ENCODE results near the gene PRKRA. TPM values are rescaled to one million over a fixed set of nuclear protein-coding genes. Genes with fewer than 3 reads are reported as not detected.
A peak's percentile ranks its signal among the peaks of the same experiment; 100 is the strongest.

PRKRA gene
- total RNA-seq, 2 donors from 2014 or later = 41.4 to 47.1 TPM

- DNase-seq (ENCODE audit: low spot score) = no peak
- H3K36me3 ChIP-seq = no peaks in the 10 kb centered on the region
- H3K27ac ChIP-seq = peak overlapping the region; percentile 93 to 95
- H3K27me3 ChIP-seq = no peaks in the 10 kb centered on the region
- TF ChIP-seq CTCF (IDR thresholded peaks at IDR 0.05) = no peak
- peak overlapping the region; percentile 47 to 62 for H3K4me3 ChIP-seq
- peaks cover 0 to 46% of the 10 kb centered on the region in 2 donors for H3K4me1 ChIP-seq
- H3K9me3 ChIP-seq = no peaks in the 10 kb centered on the region
These were observed 28.3 kb upstream of the PRKRA start for GRCh38 chr2:178479275-178479616.

DNA sequence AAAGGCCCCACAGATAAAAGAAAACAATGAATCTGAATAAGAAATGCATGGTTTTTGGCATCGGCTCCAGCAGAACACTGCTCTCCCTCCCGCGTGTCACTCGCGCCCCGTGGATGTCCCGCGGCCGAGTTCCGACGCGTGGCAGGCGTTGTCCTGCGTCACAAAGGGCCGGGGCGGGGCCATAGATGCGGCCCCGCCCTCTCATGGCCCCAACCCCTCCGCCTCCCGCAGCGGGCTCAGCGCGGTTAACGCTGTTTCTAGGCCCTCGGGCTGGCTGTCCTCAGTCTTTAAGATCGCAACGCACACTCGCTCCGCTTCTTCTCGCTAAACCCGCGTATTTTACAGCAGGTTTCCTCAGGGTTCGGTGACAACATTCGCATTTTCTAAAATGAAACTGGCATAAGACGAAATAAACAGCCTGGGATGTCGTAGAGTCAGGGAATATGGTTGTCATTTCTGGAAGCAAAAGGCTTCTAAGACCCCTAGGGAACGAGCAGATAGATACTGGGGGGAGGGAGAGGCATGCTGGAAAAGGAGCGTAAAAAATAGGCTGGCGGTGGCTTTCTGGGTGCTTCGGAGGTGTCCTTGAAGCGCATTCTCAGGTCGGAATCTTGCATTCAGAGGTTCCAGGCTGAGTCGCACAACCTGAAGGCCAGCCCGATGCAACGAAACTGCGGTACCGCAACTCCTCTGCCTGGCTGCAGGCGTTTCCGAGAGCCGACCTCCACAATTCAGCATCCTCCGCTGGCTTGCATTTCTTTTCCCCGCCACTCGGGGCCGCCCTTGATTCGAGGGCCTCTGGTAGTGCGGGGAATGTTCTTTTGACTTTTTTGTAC is 27.7 kb upstream of the PRKRA start, which contains the start of gene FKBP7:
Gene FKBP7, minus strand, starts transcription at position 162 of the 836 bp plus-strand sequence. Its CDS starts 101 bp downstream, at position 61.
- Histone ChIP-seq H3K4me1 (peaks cover 0 to 41% of the 10 kb centered on the region in 2 donors), H3K36me3 (no peaks in the 10 kb centered on the region), H3K27me3 (no peaks in the 10 kb centered on the region), H3K27ac (peak within 1 kb of the TSS; percentile 93 to 95), H3K9me3 (no peaks in the 10 kb centered on the region), H3K4me3 (peak within 1 kb of the TSS; percentile 47 to 62)
- peak; percentile 89 for DNase-seq (ENCODE audit: low spot score)
- TF ChIP-seq CTCF (IDR thresholded peaks at IDR 0.05) = peak; percentile 42 to 83

DNA sequence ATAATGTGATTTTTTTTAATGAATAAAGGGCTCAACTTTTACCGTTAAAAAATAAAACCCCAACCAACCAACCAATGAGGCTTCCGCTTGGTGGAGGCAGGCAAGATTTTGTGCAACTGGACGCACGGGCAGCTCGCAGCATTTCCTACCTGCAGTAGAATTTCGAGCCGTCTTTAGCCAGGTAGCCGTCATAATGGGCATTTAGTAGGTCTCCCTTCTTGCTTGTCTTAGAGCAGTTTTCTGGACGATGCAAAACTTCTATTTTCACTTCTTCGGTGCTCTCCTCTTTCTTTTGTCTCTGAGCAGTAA is 27.1 kb upstream of the PRKRA start:
- Histone ChIP-seq H3K36me3 (no peaks in the 10 kb centered on the region), H3K4me3 (peak overlapping the region; percentile 47 to 62), H3K9me3 (no peaks in the 10 kb centered on the region), H3K27ac (peak overlapping the region; percentile 93 to 95), H3K4me1 (peaks cover 0 to 41% of the 10 kb centered on the region in 2 donors), H3K27me3 (no peaks in the 10 kb centered on the region)
- DNase-seq (ENCODE audit: low spot score) = no peak
- TF ChIP-seq CTCF (IDR thresholded peaks at IDR 0.05) = no peak

- DNase-seq (ENCODE audit: low spot score) = no peak
- Histone ChIP-seq H3K9me3 (no peaks in the 10 kb centered on the region), H3K4me1 (peaks cover 0 to 36% of the 10 kb centered on the region in 2 donors), H3K27me3 (no peaks in the 10 kb centered on the region), H3K4me3 (peak overlapping the region; percentile 47 to 62), H3K27ac (peak overlapping the region; percentile 93 to 95), H3K36me3 (no peaks in the 10 kb centered on the region)
- TF ChIP-seq CTCF (IDR thresholded peaks at IDR 0.05) = no peak
These were observed 26.6 kb upstream of the PRKRA start for GRCh38 chr2:178477443-178478129.

DNA sequence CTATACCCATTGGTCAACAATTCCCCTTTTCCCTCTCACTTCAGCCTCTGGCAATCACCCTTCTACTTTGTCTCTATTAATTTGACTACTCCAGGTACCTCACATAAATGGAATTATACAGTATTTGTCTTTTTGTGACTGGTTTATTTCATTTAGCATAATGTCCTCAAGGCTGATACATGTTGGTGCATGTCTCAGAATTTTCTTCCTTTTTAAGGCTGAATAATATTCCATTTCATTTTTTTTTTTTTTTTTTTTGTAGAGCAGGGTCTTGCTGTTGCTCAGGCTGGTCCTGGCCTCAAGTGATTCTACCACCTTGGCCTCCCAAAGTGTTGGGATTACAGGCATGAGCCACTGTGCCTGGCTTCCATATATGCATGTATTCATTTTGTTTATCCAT is 25.5 kb upstream of the PRKRA start:
- Histone ChIP-seq H3K4me3 (no peak overlapping the region), H3K9me3 (no peaks in the 10 kb centered on the region), H3K27me3 (no peaks in the 10 kb centered on the region), H3K27ac (no peak overlapping the region), H3K4me1 (peaks cover 0 to 25% of the 10 kb centered on the region in 2 donors), H3K36me3 (no peaks in the 10 kb centered on the region)
- DNase-seq (ENCODE audit: low spot score) = no peak
- TF ChIP-seq CTCF (IDR thresholded peaks at IDR 0.05) = no peak
